NCI-H1436 treated with DMSO at 0.1 percent for 48 hours (cell line): ENCODE data around the gene SLCO6A1.
"Not testable (repeated sequence)": the region's sequence is repeated elsewhere in the genome, so short reads cannot be mapped to it uniquely, and the experiment has no call there.

Experiments used
- DNase-seq: peaks from one replicate; lab custom pipeline; 2025; lab: John Stamatoyannopoulos, UW

SLCO6A1 gene, protein sequence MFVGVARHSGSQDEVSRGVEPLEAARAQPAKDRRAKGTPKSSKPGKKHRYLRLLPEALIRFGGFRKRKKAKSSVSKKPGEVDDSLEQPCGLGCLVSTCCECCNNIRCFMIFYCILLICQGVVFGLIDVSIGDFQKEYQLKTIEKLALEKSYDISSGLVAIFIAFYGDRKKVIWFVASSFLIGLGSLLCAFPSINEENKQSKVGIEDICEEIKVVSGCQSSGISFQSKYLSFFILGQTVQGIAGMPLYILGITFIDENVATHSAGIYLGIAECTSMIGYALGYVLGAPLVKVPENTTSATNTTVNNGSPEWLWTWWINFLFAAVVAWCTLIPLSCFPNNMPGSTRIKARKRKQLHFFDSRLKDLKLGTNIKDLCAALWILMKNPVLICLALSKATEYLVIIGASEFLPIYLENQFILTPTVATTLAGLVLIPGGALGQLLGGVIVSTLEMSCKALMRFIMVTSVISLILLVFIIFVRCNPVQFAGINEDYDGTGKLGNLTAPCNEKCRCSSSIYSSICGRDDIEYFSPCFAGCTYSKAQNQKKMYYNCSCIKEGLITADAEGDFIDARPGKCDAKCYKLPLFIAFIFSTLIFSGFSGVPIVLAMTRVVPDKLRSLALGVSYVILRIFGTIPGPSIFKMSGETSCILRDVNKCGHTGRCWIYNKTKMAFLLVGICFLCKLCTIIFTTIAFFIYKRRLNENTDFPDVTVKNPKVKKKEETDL

GRCh38 chr5:102498271-102499034 is at the start of gene SLCO6A1:
SLCO6A1 (minus strand) TSS chr5:102499001; CDS start chr5:102498844, 157 bp downstream.
- no peak for DNase-seq

- DNase-seq = no peak
Observed at GRCh38 chr5:102547141-102548035, 48.6 kb upstream of the SLCO6A1 start.

GRCh38 chr5:102545175-102545574 is 46.4 kb upstream of the SLCO6A1 start:
- no peak for DNase-seq

DNA sequence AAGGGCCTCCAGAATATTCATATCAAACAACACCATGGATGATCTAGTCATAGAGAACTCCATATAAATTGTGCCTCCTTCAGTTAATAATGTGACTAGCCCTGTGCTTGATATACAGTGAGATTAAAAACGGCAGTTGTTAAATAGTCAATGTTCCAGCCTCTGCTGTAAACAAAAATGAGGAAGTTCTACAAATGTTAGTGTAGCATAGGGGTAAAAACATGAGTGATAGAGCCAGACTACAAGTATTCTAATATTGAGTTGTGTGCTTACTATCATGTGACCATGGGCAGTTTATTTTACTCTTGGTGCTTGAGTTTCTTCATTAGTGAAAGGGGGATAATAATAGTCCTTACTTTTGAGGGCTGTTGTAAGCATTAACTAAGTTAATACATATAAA is 43.3 kb upstream of the SLCO6A1 start:
- DNase-seq = no peak

DNA sequence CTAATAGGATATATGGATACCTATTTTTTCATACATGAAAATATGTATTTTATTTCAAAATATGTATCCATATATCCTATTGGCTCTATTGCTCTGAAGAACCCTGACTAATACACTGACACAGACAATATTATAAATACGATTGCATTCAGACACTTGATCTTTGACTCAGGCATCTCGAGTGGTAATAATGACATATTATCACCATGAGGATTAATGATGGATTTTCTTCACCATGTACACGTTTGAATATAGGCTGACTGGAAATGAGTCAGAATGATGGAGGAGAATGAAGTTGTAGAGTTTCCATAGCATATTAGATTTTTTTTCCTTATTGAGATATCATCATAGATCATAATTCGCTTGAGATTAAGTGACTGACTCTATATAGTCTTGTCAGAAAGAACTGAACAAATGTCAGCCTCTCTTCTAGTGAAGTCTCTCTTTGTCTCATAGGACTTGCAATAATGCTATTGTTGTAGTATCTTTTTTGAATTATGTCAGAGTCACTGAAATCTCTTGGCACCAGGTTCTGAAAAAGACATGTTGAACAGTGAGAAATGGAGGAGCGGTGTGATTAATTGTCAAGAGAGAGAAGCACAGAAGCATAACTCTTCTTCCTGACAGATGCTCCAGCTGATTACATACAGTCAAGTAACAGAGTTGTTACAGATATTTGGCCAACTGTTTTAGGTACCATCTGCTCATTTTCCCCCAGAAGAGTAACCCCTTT is 41.4 kb upstream of the SLCO6A1 start:
- DNase-seq = no peak

DNA sequence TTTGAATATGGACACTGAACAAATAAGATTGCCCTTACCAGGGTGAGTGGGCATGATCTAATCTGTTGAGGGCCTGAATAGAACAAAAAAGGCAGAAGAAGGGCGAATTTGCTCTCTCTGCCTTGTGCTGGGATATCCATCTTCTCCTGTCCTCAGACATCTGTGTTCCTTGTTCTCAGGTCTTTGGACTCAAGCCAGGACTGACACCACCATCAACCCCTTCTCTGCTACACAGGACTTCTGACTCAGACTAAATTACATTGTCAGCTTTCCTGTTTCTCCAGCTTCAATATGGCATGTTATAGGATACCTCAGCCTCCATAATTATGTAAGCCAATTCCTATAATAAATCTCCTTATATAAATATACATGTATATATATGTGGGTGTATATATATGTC is 40.8 kb upstream of the SLCO6A1 start:
- no peak for DNase-seq

GRCh38 chr5:102537011-102537410 is 38.2 kb upstream of the SLCO6A1 start:
- no peak for DNase-seq

GRCh38 chr5:102536323-102536928 is 37.6 kb upstream of the SLCO6A1 start:
- peak; percentile 14 for DNase-seq

GRCh38 chr5:102532123-102532522 is 33.3 kb upstream of the SLCO6A1 start:
- no peak for DNase-seq

GRCh38 chr5:102531506-102531905 is 32.7 kb upstream of the SLCO6A1 start:
- no peak for DNase-seq

- no peak for DNase-seq
Observed at GRCh38 chr5:102529447-102529846, 30.6 kb upstream of the SLCO6A1 start.

GRCh38 chr5:102529031-102529430 is 30.2 kb upstream of the SLCO6A1 start:
- no peak for DNase-seq

- no peak for DNase-seq
Observed at GRCh38 chr5:102528600-102528999, 29.8 kb upstream of the SLCO6A1 start.

- DNase-seq = no peak
Observed at GRCh38 chr5:102527547-102527946, 28.7 kb upstream of the SLCO6A1 start.

- no peak for DNase-seq
Observed at GRCh38 chr5:102523541-102524175, 24.9 kb upstream of the SLCO6A1 start.

DNA sequence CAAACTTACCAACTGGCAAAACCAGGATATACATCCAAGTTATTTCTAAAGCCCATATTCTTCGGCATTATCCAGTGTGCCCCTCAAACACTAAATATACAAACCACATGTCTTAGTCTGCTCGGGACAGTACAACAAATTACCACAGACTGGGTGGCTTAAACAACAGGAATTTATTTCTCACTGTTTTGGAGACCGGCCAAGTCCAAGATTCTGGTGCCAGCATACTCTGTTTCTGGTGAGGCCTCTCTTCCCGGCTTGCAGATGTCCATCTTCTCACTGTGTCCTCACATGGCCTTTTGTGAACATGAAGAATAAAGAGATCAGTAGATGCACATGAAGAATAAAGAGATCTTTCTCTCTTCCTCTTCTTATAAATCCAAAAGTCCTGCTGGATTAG is 12.9 kb upstream of the SLCO6A1 start:
- DNase-seq = no peak

- not testable (repeated sequence) for DNase-seq
Observed at GRCh38 chr5:102491261-102491914, 7.4 kb downstream of the SLCO6A1 start.

- DNase-seq = no peak
Observed at GRCh38 chr5:102483736-102484135, 15.1 kb downstream of the SLCO6A1 start.

GRCh38 chr5:102481054-102481715 is 17.6 kb downstream of the SLCO6A1 start:
- no peak for DNase-seq
